WTC11 (cell line): ENCODE measurements around the gene FCMR. TPM values are rescaled to one million over a fixed set of nuclear protein-coding genes. Genes with fewer than 3 reads are reported as not detected.

Experiments
- ATAC-seq: fragments of 200-7000 bp; cut with Tn5 transposase; 2 replicates; pipeline ENCODE4 v1.10.0; 2021; ENCODE audit warnings: mild to moderate bottlenecking, moderate library complexity
- CTCF ChIA-PET: fragments of 300-600 bp; sonication (Branson Sonifier 250); formaldehyde crosslinking; loops from one replicate; lab custom pipeline; 2021; ENCODE audit warnings: antibody characterized with exemption; lab: Charles Lee
- POLR2A ChIA-PET: fragments of 350-600 bp; sonication (Branson Sonifier 250); formaldehyde crosslinking; loops from one replicate; lab custom pipeline; 2021; ENCODE audit warnings: antibody characterized with exemption; lab: Charles Lee
- DNase-seq: peaks from one replicate; pipeline ENCODE4 v3.0.0; 2021; ENCODE audit warnings: low spot score
- H3K27ac Mint-ChIP-seq: 2 replicates; pipeline ENCODE4 v1.8.0; 2021; ENCODE audit warnings: mixed read lengths
- H3K27me3 Mint-ChIP-seq: 2 replicates; pipeline ENCODE4 v1.8.0; 2021; ENCODE audit warnings: low read depth, mild to moderate bottlenecking, moderate library complexity, mixed read lengths
- H3K36me3 Mint-ChIP-seq: 2 replicates; pipeline ENCODE4 v1.8.0; 2021; ENCODE audit warnings: mixed read lengths
- H3K4me1 Mint-ChIP-seq: 2 replicates; pipeline ENCODE4 v1.8.0; 2022; ENCODE audit warnings: mixed read lengths
- H3K4me3 Mint-ChIP-seq: 2 replicates; pipeline ENCODE4 v1.8.0; 2021; ENCODE audit warnings: mild to moderate bottlenecking, moderate library complexity, mixed read lengths
- H3K9me3 Mint-ChIP-seq: 2 replicates; pipeline ENCODE4 v1.8.0; 2021; ENCODE audit warnings: mixed read lengths
- EMX1 ChIP-seq: fragments of 250-450 bp; sonication (Bioruptor Pico); IDR thresholded peaks from 2 replicates; pipeline ENCODE4 v1.8.0; 2021; ENCODE audit warnings: mild to moderate bottlenecking
- ESRRA ChIP-seq: sonication (generic); formaldehyde crosslinking; IDR thresholded peaks from 2 replicates; pipeline ENCODE4 v1.8.1; 2022; ENCODE audit warnings: mild to moderate bottlenecking, missing genetic modification reagents, borderline replicate concordance
- FOXP4 ChIP-seq: sonication (generic); formaldehyde crosslinking; IDR thresholded peaks from 2 replicates; pipeline ENCODE4 v1.8.0; 2022; ENCODE audit warnings: mild to moderate bottlenecking, missing genetic modification reagents
- HMGA2 ChIP-seq: fragments of 250-450 bp; sonication (Bioruptor Pico); IDR thresholded peaks from 2 replicates; pipeline ENCODE4 v1.4.0; 2021; ENCODE audit warnings: mild to moderate bottlenecking, moderate library complexity
- KAT7 ChIP-seq: sonication (generic); formaldehyde crosslinking; IDR thresholded peaks from 2 replicates; pipeline ENCODE4 v1.8.1; 2023; ENCODE audit warnings: missing genetic modification reagents, mild to moderate bottlenecking, borderline replicate concordance
- MYBL2 ChIP-seq: sonication (generic); formaldehyde crosslinking; IDR thresholded peaks from 2 replicates; pipeline ENCODE4 v1.8.1; 2023; ENCODE audit warnings: mild to moderate bottlenecking, moderate library complexity, missing genetic modification reagents
- NFYB ChIP-seq: sonication (generic); formaldehyde crosslinking; conservative IDR thresholded peaks from 2 replicates; pipeline ENCODE4 v1.8.0; 2022; ENCODE audit warnings: low read depth, missing genetic modification reagents
- NR2C2 ChIP-seq: sonication (generic); formaldehyde crosslinking; IDR thresholded peaks from 2 replicates; pipeline ENCODE4 v1.8.0; 2022; ENCODE audit warnings: mild to moderate bottlenecking, missing genetic modification reagents
- NR3C1 ChIP-seq: sonication (generic); formaldehyde crosslinking; conservative IDR thresholded peaks from 2 replicates; pipeline ENCODE4 v1.8.1; 2023; ENCODE audit warnings: low read depth, mild to moderate bottlenecking, missing genetic modification reagents
- SMAD3 ChIP-seq: sonication (generic); formaldehyde crosslinking; IDR thresholded peaks from 2 replicates; pipeline ENCODE4 v1.8.0; 2022; ENCODE audit warnings: missing genetic modification reagents, mild to moderate bottlenecking, borderline replicate concordance
- SOX15 ChIP-seq: fragments of 250-450 bp; sonication (Bioruptor Pico); IDR thresholded peaks from 2 replicates; pipeline ENCODE4 v1.9.0; 2021; ENCODE audit warnings: mild to moderate bottlenecking
- TCF7 ChIP-seq: sonication (generic); formaldehyde crosslinking; IDR thresholded peaks from 2 replicates; pipeline ENCODE4 v1.8.0; 2022; ENCODE audit warnings: mild to moderate bottlenecking, low read depth, missing genetic modification reagents, moderate library complexity
- TEAD4 ChIP-seq: sonication (generic); formaldehyde crosslinking; IDR thresholded peaks from 2 replicates; pipeline ENCODE4 v1.8.0; 2022; ENCODE audit warnings: mild to moderate bottlenecking, missing genetic modification reagents
- ZMAT4 ChIP-seq: fragments of 250-450 bp; sonication (Bioruptor Pico); IDR thresholded peaks from 2 replicates; pipeline ENCODE4 v1.9.0; 2021; ENCODE audit warnings: mild to moderate bottlenecking
- ZNF219 ChIP-seq: sonication (generic); formaldehyde crosslinking; IDR thresholded peaks from 2 replicates; pipeline ENCODE4 v1.8.0; 2023; ENCODE audit warnings: missing genetic modification reagents, mild to moderate bottlenecking, borderline replicate concordance
- total RNA-seq: library from RNA; stranded (reverse); gene quantifications from 3 replicates; pipeline ENCODE4 v1.2.3, GENCODE V29; 2021
- TF ChIP-seq, protein P1 (sequence below): sonication (generic); formaldehyde crosslinking; IDR thresholded peaks from 2 replicates; pipeline ENCODE4 v1.8.1; 2022; ENCODE audit warnings: mild to moderate bottlenecking, missing genetic modification reagents, moderate library complexity, borderline replicate concordance
- TF ChIP-seq, protein P2 (sequence below): sonication (generic); formaldehyde crosslinking; IDR thresholded peaks from 2 replicates; pipeline ENCODE4 v1.8.0; 2023; ENCODE audit warnings: missing genetic modification reagents
- TF ChIP-seq, protein P3 (sequence below): fragments of 250-450 bp; sonication (Bioruptor Pico); IDR thresholded peaks from 2 replicates; pipeline ENCODE4 v1.9.0; 2021; ENCODE audit warnings: mild to moderate bottlenecking, borderline replicate concordance
- TF ChIP-seq, protein P4 (sequence below): sonication (generic); formaldehyde crosslinking; IDR thresholded peaks from 2 replicates; pipeline ENCODE4 v1.8.1; 2023; ENCODE audit warnings: mild to moderate bottlenecking, missing genetic modification reagents
- TF ChIP-seq, protein P5 (sequence below): fragments of 200-600 bp; IDR thresholded peaks from 2 replicates; pipeline ENCODE4 v1.8.0; 2022; ENCODE audit warnings: antibody characterized with exemption

FCMR gene
- total RNA-seq, 1 experiment from 2014 or later: 1.0 TPM

DNA sequence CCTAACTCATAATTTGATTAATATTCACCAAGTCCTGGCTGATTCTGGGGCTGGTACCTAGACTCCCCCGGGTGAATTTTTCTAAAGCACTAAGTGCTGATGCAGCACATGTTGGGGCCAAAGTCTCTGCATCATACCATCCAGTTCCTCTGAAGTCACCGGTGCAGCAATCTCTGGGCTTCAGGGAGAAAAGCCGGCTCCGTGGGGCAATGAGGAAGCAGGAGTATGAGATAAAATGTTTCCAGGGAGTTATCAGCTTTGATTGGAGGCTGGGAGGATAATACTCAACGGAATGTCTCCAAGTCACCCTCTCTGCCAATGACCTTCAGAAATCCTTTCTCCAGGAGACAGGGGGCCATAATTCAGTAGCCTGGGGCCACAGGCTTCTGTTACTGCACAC is 47.3 kb upstream of the FCMR start:
- TF ChIP-seq KAT7 (CRISPR knock-in tag) (no peak), TCF7 (CRISPR knock-in tag) (no peak), HMGA2 (CRISPR knock-in tag) (no peak), TEAD4 (CRISPR knock-in tag) (no peak), NFYB (no peak), NR2C2 (CRISPR knock-in tag) (no peak)
- TF ChIP-seq, protein P1, sequence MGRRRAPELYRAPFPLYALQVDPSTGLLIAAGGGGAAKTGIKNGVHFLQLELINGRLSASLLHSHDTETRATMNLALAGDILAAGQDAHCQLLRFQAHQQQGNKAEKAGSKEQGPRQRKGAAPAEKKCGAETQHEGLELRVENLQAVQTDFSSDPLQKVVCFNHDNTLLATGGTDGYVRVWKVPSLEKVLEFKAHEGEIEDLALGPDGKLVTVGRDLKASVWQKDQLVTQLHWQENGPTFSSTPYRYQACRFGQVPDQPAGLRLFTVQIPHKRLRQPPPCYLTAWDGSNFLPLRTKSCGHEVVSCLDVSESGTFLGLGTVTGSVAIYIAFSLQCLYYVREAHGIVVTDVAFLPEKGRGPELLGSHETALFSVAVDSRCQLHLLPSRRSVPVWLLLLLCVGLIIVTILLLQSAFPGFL: no peak
- TF ChIP-seq, protein P2, sequence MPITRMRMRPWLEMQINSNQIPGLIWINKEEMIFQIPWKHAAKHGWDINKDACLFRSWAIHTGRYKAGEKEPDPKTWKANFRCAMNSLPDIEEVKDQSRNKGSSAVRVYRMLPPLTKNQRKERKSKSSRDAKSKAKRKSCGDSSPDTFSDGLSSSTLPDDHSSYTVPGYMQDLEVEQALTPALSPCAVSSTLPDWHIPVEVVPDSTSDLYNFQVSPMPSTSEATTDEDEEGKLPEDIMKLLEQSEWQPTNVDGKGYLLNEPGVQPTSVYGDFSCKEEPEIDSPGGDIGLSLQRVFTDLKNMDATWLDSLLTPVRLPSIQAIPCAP (CRISPR knock-in tag): no peak
- DNase-seq (no peak), ATAC-seq (no peak)
- Mint-ChIP-seq H3K27ac (no peak overlapping the region), H3K36me3 (no peaks in the 10 kb centered on the region), H3K4me3 (no peak overlapping the region), H3K27me3 (peaks cover 3% of the 10 kb centered on the region; the same call in 1 of the 2 replicates), H3K9me3 (no peaks in the 10 kb centered on the region), H3K4me1 (no peaks in the 10 kb centered on the region)
- ChIA-PET CTCF (interaction anchor here (1.1 to 2.1 kb wide), 2 partner anchors 11 to 34 kb away, joined by 3 to 8 read pairs; no protein-coding TSS in a partner anchor), POLR2A (no interaction called here)

- H3K9me3 Mint-ChIP-seq: no peaks in the 10 kb centered on the region
- ChIA-PET POLR2A (no interaction called here), CTCF (interaction anchor here (0.9 to 1.3 kb wide), 2 partner anchors 14 to 31 kb away, joined by 3 read pairs; no protein-coding TSS in a partner anchor)
- no peak for DNase-seq
- no peak overlapping the region for H3K4me3 Mint-ChIP-seq
- H3K27ac Mint-ChIP-seq: no peak overlapping the region
- no peak for ATAC-seq
- peaks cover 3% of the 10 kb centered on the region; the same call in 1 of the 2 replicates for H3K27me3 Mint-ChIP-seq
- H3K4me1 Mint-ChIP-seq: no peaks in the 10 kb centered on the region
- no peaks in the 10 kb centered on the region for H3K36me3 Mint-ChIP-seq
- TF ChIP-seq, protein P3, sequence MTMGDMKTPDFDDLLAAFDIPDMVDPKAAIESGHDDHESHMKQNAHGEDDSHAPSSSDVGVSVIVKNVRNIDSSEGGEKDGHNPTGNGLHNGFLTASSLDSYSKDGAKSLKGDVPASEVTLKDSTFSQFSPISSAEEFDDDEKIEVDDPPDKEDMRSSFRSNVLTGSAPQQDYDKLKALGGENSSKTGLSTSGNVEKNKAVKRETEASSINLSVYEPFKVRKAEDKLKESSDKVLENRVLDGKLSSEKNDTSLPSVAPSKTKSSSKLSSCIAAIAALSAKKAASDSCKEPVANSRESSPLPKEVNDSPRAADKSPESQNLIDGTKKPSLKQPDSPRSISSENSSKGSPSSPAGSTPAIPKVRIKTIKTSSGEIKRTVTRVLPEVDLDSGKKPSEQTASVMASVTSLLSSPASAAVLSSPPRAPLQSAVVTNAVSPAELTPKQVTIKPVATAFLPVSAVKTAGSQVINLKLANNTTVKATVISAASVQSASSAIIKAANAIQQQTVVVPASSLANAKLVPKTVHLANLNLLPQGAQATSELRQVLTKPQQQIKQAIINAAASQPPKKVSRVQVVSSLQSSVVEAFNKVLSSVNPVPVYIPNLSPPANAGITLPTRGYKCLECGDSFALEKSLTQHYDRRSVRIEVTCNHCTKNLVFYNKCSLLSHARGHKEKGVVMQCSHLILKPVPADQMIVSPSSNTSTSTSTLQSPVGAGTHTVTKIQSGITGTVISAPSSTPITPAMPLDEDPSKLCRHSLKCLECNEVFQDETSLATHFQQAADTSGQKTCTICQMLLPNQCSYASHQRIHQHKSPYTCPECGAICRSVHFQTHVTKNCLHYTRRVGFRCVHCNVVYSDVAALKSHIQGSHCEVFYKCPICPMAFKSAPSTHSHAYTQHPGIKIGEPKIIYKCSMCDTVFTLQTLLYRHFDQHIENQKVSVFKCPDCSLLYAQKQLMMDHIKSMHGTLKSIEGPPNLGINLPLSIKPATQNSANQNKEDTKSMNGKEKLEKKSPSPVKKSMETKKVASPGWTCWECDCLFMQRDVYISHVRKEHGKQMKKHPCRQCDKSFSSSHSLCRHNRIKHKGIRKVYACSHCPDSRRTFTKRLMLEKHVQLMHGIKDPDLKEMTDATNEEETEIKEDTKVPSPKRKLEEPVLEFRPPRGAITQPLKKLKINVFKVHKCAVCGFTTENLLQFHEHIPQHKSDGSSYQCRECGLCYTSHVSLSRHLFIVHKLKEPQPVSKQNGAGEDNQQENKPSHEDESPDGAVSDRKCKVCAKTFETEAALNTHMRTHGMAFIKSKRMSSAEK (CRISPR knock-in tag): no peak
- no peak for TF ChIP-seq NR2C2 (CRISPR knock-in tag)
- no peak for TF ChIP-seq MYBL2
- TF ChIP-seq ZNF219 (CRISPR knock-in tag): no peak
- TF ChIP-seq KAT7 (CRISPR knock-in tag): no peak
- TF ChIP-seq ESRRA (CRISPR knock-in tag): no peak
- no peak for TF ChIP-seq EMX1 (CRISPR knock-in tag)
- no peak for TF ChIP-seq NR3C1 (CRISPR knock-in tag)
- no peak for TF ChIP-seq ZMAT4
- TF ChIP-seq, protein P4, sequence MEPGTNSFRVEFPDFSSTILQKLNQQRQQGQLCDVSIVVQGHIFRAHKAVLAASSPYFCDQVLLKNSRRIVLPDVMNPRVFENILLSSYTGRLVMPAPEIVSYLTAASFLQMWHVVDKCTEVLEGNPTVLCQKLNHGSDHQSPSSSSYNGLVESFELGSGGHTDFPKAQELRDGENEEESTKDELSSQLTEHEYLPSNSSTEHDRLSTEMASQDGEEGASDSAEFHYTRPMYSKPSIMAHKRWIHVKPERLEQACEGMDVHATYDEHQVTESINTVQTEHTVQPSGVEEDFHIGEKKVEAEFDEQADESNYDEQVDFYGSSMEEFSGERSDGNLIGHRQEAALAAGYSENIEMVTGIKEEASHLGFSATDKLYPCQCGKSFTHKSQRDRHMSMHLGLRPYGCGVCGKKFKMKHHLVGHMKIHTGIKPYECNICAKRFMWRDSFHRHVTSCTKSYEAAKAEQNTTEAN (CRISPR knock-in tag): no peak
- TF ChIP-seq SOX15 (CRISPR knock-in tag): no peak
- TF ChIP-seq, protein P5, sequence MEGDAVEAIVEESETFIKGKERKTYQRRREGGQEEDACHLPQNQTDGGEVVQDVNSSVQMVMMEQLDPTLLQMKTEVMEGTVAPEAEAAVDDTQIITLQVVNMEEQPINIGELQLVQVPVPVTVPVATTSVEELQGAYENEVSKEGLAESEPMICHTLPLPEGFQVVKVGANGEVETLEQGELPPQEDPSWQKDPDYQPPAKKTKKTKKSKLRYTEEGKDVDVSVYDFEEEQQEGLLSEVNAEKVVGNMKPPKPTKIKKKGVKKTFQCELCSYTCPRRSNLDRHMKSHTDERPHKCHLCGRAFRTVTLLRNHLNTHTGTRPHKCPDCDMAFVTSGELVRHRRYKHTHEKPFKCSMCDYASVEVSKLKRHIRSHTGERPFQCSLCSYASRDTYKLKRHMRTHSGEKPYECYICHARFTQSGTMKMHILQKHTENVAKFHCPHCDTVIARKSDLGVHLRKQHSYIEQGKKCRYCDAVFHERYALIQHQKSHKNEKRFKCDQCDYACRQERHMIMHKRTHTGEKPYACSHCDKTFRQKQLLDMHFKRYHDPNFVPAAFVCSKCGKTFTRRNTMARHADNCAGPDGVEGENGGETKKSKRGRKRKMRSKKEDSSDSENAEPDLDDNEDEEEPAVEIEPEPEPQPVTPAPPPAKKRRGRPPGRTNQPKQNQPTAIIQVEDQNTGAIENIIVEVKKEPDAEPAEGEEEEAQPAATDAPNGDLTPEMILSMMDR: no peak
- TF ChIP-seq SMAD3 (CRISPR knock-in tag): no peak
- no peak for TF ChIP-seq FOXP4 (CRISPR knock-in tag)
Observed at GRCh38 chr1:206967096-206967849, 45.5 kb upstream of the FCMR start.
